Regular cardiac myocyte (primary cell): ENCODE measurements around the gene LRP1-AS. TPM values are rescaled to one million over a fixed set of nuclear protein-coding genes. Genes with fewer than 3 reads are reported as not detected.

Experiments
- total RNA-seq: library from RNA; depleted of rRNA; stranded (reverse); fragments of >200 nt; gene quantifications from 2 replicates; pipeline ENCODE4 v1.2.3, GENCODE V29; 2014

Gene LRP1-AS
- 0.19 TPM in 1 of 2 replicates, not detected in the other for total RNA-seq

GRCh38 chr12:57146961-57147944 is at the start of gene LRP1-AS:
TSS of gene LRP1-AS (minus strand) at chr12:57147619.

GRCh38 chr12:57127726-57128518 is 19.5 kb downstream of the LRP1-AS start, which contains the start of gene LRP1:
TSS of gene LRP1 (plus strand) at chr12:57128483. CDS start at chr12:57128965, 482 bp downstream.

GRCh38 chr12:57111031-57111734 is 36.2 kb downstream of the LRP1-AS start, which contains the start of gene STAT6:
TSS of gene STAT6 (minus strand) at chr12:57111362. CDS start at chr12:57108278, 3,084 bp downstream.

Other genes starting within 250 kb of the LRP1-AS start
- gene SDR9C7, start 213.2 kb downstream of the LRP1-AS start, total RNA-seq = not detected in 2 replicates
- gene RDH16, start 190.0 kb downstream of the LRP1-AS start, total RNA-seq = under 0.01 TPM in 2 replicates
- 2.5 and 3.8 TPM in 2 replicates for gene ZBTB39, start 141.1 kb downstream of the LRP1-AS start, total RNA-seq
- gene TAC3, start 131.1 kb downstream of the LRP1-AS start, total RNA-seq = 2.8 TPM in 1 of 2 replicates, not detected in the other
- gene MYO1A, start 97.5 kb downstream of the LRP1-AS start, total RNA-seq = under 0.01 TPM in 1 of 2 replicates, not detected in the other
- gene NEMP1, start 68.8 kb downstream of the LRP1-AS start, total RNA-seq = 4.8 and 13.2 TPM in 2 replicates
- gene NAB2, start 58.5 kb downstream of the LRP1-AS start, total RNA-seq = 49.6 and 63.6 TPM in 2 replicates
- gene STAT6, start 36.3 kb downstream of the LRP1-AS start, total RNA-seq = 56.0 and 58.1 TPM in 2 replicates
- 202 and 326 TPM in 2 replicates for gene LRP1, start 19.1 kb downstream of the LRP1-AS start, total RNA-seq
- 4.4 and 9.6 TPM in 2 replicates for gene NXPH4, start 69.2 kb upstream of the LRP1-AS start, total RNA-seq
- 174 and 252 TPM in 2 replicates for gene SHMT2, start 82.1 kb upstream of the LRP1-AS start, total RNA-seq
- 0.19 and 1.1 TPM in 2 replicates for gene STAC3, start 103.6 kb upstream of the LRP1-AS start, total RNA-seq